Measurements from ENCODE around the gene ATP2C2. TPM values are rescaled to one million over a fixed set of nuclear protein-coding genes. Genes with fewer than 3 reads are reported as not detected.

The ATP2C2 gene
- total RNA-seq, 2 experiments from 2014 or later: not detected

- H3K36me3 Mint-ChIP-seq (ENCODE audit: low read depth): peaks cover 8% of the 10 kb centered on the region
- CTCF ChIA-PET: no interaction called here
- intact Hi-C loops (cut with DNase I, micrococcal nuclease): no loop called here
- no peak for ATAC-seq (ENCODE audit: poor library complexity)
- no peaks in the 10 kb centered on the region for H3K4me1 Mint-ChIP-seq (ENCODE audit: low read depth)
- Histone ChIP-seq H3K9me3 (ENCODE audit: control insufficient read depth in 1 of 2, insufficient read depth in 1 of 2, low read length in 2 of 2) (peaks cover 0 to 7% of the 10 kb centered on the region in 2 experiments), H3K36me3 (ENCODE audit: insufficient read depth, low read length) (peaks cover 3% of the 10 kb centered on the region), H3K27ac (ENCODE audit: low read depth in 1 of 2, low read length in 2 of 2) (no peak overlapping the region), H3K4me1 (ENCODE audit: insufficient read depth, low read length) (no peaks in the 10 kb centered on the region), H3K4me3 (ENCODE audit: low read length) (no peak overlapping the region), H3K27me3 (ENCODE audit: control insufficient read depth in 1 of 2, insufficient read depth in 2 of 2, low read length in 2 of 2) (no peaks in the 10 kb centered on the region)
- POLR2A ChIA-PET: no interaction called here
- TF ChIP-seq CTCF (IDR thresholded peaks at IDR 0.05): no peak
- DNase-seq: peak in 1 of 14 experiments; percentile 24
- H3K4me3 Mint-ChIP-seq: no peak overlapping the region
- H3K27me3 Mint-ChIP-seq: no peaks in the 10 kb centered on the region
- H3K27ac Mint-ChIP-seq: no peak overlapping the region
- no peaks in the 10 kb centered on the region for H3K9me3 Mint-ChIP-seq
Observed at GRCh38 chr16:84460406-84461028, 92.2 kb downstream of the ATP2C2 start.

GRCh38 chr16:84461029-84461412, 92.7 kb downstream of the ATP2C2 start:
- no peak overlapping the region for H3K27ac Mint-ChIP-seq
- Histone ChIP-seq H3K9me3 (ENCODE audit: control insufficient read depth in 1 of 2, insufficient read depth in 1 of 2, low read length in 2 of 2) (peaks cover 0 to 7% of the 10 kb centered on the region in 2 experiments), H3K27me3 (ENCODE audit: control insufficient read depth in 1 of 2, insufficient read depth in 2 of 2, low read length in 2 of 2) (no peaks in the 10 kb centered on the region), H3K36me3 (ENCODE audit: insufficient read depth, low read length) (peaks cover 3% of the 10 kb centered on the region), H3K4me3 (ENCODE audit: low read length) (no peak overlapping the region), H3K4me1 (ENCODE audit: insufficient read depth, low read length) (no peaks in the 10 kb centered on the region), H3K27ac (ENCODE audit: low read depth in 1 of 2, low read length in 2 of 2) (no peak overlapping the region)
- H3K4me1 Mint-ChIP-seq (ENCODE audit: low read depth): no peaks in the 10 kb centered on the region
- no peak for DNase-seq
- POLR2A ChIA-PET: no interaction called here
- H3K36me3 Mint-ChIP-seq (ENCODE audit: low read depth): peaks cover 13% of the 10 kb centered on the region
- CTCF ChIA-PET: no interaction called here
- intact Hi-C loops (cut with DNase I, micrococcal nuclease): no loop called here
- TF ChIP-seq CTCF (IDR thresholded peaks at IDR 0.05): no peak
- no peak overlapping the region for H3K4me3 Mint-ChIP-seq
- ATAC-seq (ENCODE audit: poor library complexity): no peak
- H3K27me3 Mint-ChIP-seq: no peaks in the 10 kb centered on the region
- peaks cover 2% of the 10 kb centered on the region for H3K9me3 Mint-ChIP-seq

- Mint-ChIP-seq H3K27ac (no peak overlapping the region), H3K4me1 (ENCODE audit: low read depth) (no peaks in the 10 kb centered on the region), H3K4me3 (no peak overlapping the region), H3K9me3 (peaks cover 3% of the 10 kb centered on the region), H3K36me3 (ENCODE audit: low read depth) (peaks cover 19% of the 10 kb centered on the region), H3K27me3 (no peaks in the 10 kb centered on the region)
- H3K4me1 ChIP-seq (ENCODE audit: insufficient read depth, low read length): no peaks in the 10 kb centered on the region
- no peak overlapping the region for H3K27ac ChIP-seq (ENCODE audit: low read depth in 1 of 2, low read length in 2 of 2)
- H3K36me3 ChIP-seq (ENCODE audit: insufficient read depth, low read length): peaks cover 3% of the 10 kb centered on the region
- ChIA-PET CTCF (no interaction called here), POLR2A (no interaction called here)
- TF ChIP-seq CTCF (IDR thresholded peaks at IDR 0.05): no peak
- no peak overlapping the region for H3K4me3 ChIP-seq (ENCODE audit: low read length)
- DNase-seq: peak in 1 of 14 experiments; percentile 25
- ATAC-seq (ENCODE audit: poor library complexity): no peak
- intact Hi-C loops (cut with DNase I, micrococcal nuclease): no loop called here
- no peaks in the 10 kb centered on the region for H3K27me3 ChIP-seq (ENCODE audit: control insufficient read depth in 1 of 2, insufficient read depth in 2 of 2, low read length in 2 of 2)
- peaks cover 0 to 7% of the 10 kb centered on the region in 2 experiments for H3K9me3 ChIP-seq (ENCODE audit: control insufficient read depth in 1 of 2, insufficient read depth in 1 of 2, low read length in 2 of 2)
Observed at GRCh38 chr16:84461413-84462295, 93.3 kb downstream of the ATP2C2 start.

All from CD4-positive, alpha-beta T cell (primary cell).